IPS-20b (cell line): ENCODE results near the gene NPAS3.

Experiments
- H3K27ac ChIP-seq: one replicate; pipeline ENCODE4 v1.5.1; 2013; ENCODE audit warnings: low read length
- H3K27me3 ChIP-seq: 2 replicates; pipeline ENCODE4 v1.6.1; 2013; ENCODE audit warnings: mild to moderate bottlenecking, low read length, inconsistent platforms; ENCODE audit not compliant: insufficient read depth
- H3K36me3 ChIP-seq: 2 replicates; pipeline ENCODE4 v1.6.1; 2013; ENCODE audit warnings: low read depth, mild to moderate bottlenecking, inconsistent platforms, low read length, moderate library complexity; ENCODE audit not compliant: insufficient read depth
- H3K4me1 ChIP-seq: 2 replicates; pipeline ENCODE4 v1.6.1; 2013; ENCODE audit warnings: mild to moderate bottlenecking, control low read depth, inconsistent platforms, low read length, moderate library complexity; ENCODE audit not compliant: insufficient read depth
- H3K4me3 ChIP-seq: 2 replicates; pipeline ENCODE4 v1.5.1; 2013; ENCODE audit warnings: mild to moderate bottlenecking, low read length, inconsistent platforms
- H3K9ac ChIP-seq: 2 replicates; pipeline ENCODE4 v1.6.1; 2013; ENCODE audit warnings: low read depth, mild to moderate bottlenecking, inconsistent platforms, low read length, moderate library complexity
- H3K9me3 ChIP-seq: 2 replicates; pipeline ENCODE4 v1.6.1; 2013; ENCODE audit warnings: mild to moderate bottlenecking, low read depth, low read length, inconsistent platforms; ENCODE audit not compliant: insufficient read depth

NPAS3 gene

DNA sequence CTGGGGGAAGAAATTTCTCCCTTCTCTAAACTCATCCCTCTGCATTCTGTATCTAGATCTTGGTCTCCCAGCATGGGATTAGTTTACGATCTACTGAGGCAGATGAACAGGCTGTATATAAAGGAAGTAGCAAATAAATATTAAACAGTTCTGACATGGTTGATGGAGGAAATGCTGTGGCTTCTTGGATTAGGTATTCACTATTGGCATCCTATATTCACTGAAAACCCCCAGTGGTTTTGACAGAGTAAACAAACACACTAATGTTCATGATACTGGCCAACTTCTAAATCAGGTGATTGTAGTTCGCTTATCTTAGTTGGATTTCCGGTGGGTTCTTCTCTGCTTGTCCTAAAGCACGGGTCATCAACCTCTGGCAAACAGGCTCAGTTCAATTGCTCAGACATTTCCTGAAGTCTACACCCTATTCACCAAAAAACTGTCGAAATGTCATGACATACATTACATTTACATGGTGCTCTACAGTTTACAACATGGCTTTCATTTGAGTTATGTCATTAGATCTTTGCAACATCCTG, 578.3 kb downstream of the NPAS3 start:
- Histone ChIP-seq H3K9me3 (no peaks in the 10 kb centered on the region), H3K9ac (no peak overlapping the region), H3K4me1 (no peaks in the 10 kb centered on the region), H3K27ac (no peak overlapping the region), H3K27me3 (no peaks in the 10 kb centered on the region), H3K4me3 (no peak overlapping the region), H3K36me3 (no peaks in the 10 kb centered on the region)

DNA sequence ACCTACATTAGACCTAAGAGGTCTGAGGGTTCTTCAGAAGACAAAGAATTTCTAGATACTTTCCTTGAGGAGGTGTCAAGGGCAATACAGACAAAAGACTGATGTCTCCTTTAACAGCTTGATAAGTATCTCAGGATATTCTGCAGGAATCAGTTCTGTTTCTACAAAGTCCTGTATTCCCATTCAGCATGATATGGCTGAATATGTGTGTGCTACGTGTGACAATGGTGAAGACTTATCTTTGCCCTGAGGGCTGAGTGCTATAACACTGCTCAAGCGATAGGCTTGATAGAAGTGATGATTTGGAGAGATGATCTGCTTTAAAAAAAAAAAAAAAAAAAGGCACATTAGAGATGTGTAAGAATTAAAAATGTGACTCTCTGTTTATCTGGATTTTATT, 582.5 kb downstream of the NPAS3 start:
- Histone ChIP-seq H3K27me3 (no peaks in the 10 kb centered on the region), H3K4me1 (no peaks in the 10 kb centered on the region), H3K27ac (no peak overlapping the region), H3K9me3 (no peaks in the 10 kb centered on the region), H3K4me3 (no peak overlapping the region), H3K36me3 (no peaks in the 10 kb centered on the region), H3K9ac (no peak overlapping the region)

DNA sequence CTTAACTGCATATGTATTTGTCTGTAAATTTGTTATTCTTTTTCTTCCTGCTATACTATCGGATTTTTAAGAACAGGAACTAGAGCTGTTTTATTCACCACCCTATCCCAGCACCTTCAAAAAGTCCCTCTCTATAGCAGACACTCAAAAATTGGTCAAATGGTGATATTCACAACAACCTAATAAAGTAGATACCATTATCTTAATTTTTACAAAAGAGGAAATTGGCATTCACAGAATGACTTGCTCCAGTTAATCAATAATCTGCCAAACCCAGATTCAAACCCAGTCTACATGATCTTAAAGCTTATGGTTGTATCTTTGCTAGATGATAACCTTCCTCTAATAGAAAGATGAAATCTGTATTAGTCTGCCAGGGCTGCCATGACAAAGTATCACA, 585.6 kb downstream of the NPAS3 start:
- H3K9me3 ChIP-seq = no peaks in the 10 kb centered on the region
- no peak overlapping the region for H3K9ac ChIP-seq
- no peaks in the 10 kb centered on the region for H3K4me1 ChIP-seq
- H3K27me3 ChIP-seq = no peaks in the 10 kb centered on the region
- H3K36me3 ChIP-seq = no peaks in the 10 kb centered on the region
- H3K4me3 ChIP-seq = no peak overlapping the region
- no peak overlapping the region for H3K27ac ChIP-seq

DNA sequence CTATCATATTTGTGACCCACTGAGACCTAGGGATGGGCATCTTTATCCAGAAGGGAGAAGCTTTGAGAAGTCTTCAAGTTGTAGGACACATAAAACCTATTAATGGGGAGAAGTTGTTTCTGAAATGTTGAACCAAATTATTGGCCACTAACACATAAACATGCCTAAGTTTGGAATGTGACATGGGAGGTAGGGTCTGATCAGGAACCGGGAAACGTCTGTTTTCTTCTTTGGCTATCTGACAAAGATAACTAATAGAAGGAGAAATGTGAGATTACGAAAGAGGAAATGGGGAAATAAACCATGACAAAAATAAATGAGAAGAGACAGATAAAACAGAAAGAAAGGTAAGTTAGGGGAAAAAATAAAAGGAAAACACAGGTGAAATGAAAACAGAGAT, 586.9 kb downstream of the NPAS3 start:
- Histone ChIP-seq H3K27me3 (no peaks in the 10 kb centered on the region), H3K9me3 (no peaks in the 10 kb centered on the region), H3K36me3 (no peaks in the 10 kb centered on the region), H3K4me3 (no peak overlapping the region), H3K9ac (no peak overlapping the region), H3K27ac (no peak overlapping the region), H3K4me1 (no peaks in the 10 kb centered on the region)

DNA sequence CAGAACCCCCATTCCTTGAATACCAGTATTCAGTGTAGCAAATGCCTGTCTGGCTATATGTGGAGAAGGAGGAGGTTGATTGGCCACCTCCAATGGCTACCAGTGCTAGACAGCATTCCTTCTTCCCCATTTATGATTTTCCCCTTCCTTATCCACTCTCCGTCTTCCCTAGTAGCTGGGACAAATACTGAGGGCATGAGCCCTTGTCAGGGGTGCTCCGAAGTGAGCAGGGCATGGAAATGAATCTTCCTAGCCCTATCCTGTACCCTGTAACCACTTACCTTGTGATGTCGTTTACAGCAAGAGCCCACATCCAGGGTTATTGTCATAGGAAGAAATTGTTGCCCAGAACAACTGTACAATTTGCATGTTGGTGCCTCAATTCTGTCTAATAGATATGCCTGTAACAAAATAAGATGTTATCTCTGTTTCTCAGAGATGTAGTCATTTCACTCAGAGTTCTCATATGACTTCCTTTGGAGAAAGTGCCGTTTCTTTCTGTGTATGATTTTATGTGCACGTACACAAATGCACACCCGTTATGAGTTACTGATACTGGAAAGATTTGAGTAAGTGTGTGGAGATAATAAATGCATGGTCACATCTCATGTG, 588.5 kb downstream of the NPAS3 start:
- no peak overlapping the region for H3K4me3 ChIP-seq
- no peak overlapping the region for H3K27ac ChIP-seq
- no peaks in the 10 kb centered on the region for H3K27me3 ChIP-seq
- H3K4me1 ChIP-seq = no peaks in the 10 kb centered on the region
- H3K36me3 ChIP-seq = no peaks in the 10 kb centered on the region
- H3K9me3 ChIP-seq = no peaks in the 10 kb centered on the region
- no peak overlapping the region for H3K9ac ChIP-seq

DNA sequence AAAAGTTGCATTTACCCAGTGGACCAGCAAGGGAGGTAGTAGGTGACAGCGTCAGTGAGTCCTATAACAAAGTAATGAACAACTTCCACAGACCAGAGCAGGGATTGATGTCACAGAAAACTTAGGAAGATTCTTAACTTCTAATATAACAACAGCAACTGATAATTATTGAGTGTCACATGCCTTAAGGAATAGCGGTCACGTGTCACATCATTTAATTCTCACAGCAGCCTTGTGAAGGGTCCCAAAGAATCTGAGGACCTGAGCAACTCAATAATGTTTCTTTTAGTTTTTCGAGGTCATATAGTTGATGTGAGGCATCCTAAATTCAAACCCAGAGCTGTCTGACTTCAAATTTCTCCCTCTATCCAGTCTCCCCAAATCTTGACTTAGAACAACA, 590.0 kb downstream of the NPAS3 start:
- Histone ChIP-seq H3K9ac (no peak overlapping the region), H3K4me3 (no peak overlapping the region), H3K27me3 (no peaks in the 10 kb centered on the region), H3K36me3 (no peaks in the 10 kb centered on the region), H3K4me1 (peaks cover 2% of the 10 kb centered on the region; the same call in 1 of the 2 replicates), H3K27ac (no peak overlapping the region), H3K9me3 (no peaks in the 10 kb centered on the region)

DNA sequence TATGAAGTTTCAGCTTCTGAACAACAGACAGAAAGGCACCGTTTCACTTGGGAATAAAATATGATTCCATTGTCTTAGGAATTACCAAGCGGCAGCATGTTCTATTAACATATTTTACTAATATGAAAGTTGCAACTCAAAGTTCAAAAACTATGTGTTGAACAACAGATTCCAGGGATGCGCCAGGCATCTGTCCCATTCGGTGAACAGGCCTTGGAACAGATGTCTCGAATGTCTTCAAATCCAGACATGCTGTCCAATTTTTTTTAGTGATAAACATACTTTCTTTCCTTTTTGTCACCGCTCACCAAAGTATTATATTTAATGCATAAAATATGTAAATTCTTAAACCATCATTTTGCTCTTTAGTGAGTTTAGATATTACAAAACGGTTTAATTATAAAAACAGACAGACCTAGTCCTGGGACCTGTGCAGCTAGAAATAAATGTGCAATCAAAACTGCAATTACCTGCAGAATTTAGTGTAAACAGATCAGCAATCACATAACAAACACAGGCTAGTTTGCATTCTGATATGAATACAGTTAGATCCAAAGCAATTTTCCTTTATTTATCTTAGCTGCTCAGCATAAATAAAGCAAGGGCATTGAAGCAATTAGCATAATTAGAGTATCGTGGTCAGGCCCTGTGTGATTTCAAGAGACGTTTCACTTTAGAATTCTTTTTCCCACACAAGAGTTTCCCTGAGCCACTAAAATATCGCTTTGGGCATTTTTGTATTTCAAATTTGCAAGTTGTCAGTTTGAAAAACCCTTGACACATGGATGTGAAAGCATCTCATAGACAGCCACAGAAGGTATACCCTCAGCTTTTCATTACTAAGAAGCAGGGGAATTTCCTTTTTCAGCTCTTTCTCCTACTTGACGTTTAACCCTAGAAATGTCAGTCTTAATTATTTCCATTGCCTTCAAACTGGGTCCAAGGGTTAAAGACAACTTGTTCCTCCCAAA, 591.4 kb downstream of the NPAS3 start:
- Histone ChIP-seq H3K4me1 (peaks cover 2% of the 10 kb centered on the region; the same call in 1 of the 2 replicates), H3K9me3 (no peaks in the 10 kb centered on the region), H3K9ac (no peak overlapping the region), H3K27ac (no peak overlapping the region), H3K27me3 (no peaks in the 10 kb centered on the region), H3K36me3 (no peaks in the 10 kb centered on the region), H3K4me3 (no peak overlapping the region)

DNA sequence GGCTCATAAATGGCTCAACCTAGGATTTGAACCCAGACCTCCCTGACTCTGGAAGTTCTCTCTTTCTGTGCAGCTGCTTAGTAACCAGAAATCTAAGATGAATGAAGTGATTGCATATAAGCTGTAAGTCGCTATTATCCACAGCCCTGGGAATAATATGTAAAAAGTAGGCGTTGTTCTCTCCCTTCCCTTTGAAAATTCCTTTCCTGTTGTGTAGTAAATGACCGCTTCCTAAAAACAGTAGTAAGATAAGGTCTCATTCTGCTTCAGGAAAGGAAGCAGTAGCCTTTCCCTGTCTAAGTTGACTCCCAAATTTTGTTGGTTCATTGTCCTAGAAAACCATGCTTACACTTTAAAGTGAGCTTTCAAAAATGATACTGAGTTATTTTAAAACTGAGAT, 593.9 kb downstream of the NPAS3 start:
- no peak overlapping the region for H3K27ac ChIP-seq
- no peaks in the 10 kb centered on the region for H3K9me3 ChIP-seq

DNA sequence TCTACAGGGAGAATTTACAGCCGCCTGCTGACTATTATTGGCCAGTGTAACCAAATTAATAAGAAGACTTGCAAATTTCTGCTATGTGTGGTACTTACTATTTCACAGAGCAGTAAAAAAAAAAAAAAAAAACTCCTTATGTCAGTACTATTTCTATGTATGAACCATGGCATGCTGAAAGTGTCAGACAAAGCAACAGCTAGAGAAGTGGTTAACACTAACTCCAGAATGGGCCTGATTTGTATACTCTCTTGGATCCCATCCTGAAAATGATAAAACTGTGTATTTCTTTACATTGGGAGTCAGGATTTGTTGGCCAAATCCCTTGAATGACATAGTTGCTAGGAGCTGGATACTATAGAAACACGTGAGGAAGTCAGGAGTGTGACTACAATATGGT, 595.4 kb downstream of the NPAS3 start:
- H3K36me3 ChIP-seq = no peaks in the 10 kb centered on the region
- no peaks in the 10 kb centered on the region for H3K9me3 ChIP-seq
- no peak overlapping the region for H3K4me3 ChIP-seq
- no peak overlapping the region for H3K9ac ChIP-seq
- no peak overlapping the region for H3K27ac ChIP-seq
- H3K4me1 ChIP-seq = peaks cover 2% of the 10 kb centered on the region; the same call in 1 of the 2 replicates
- no peaks in the 10 kb centered on the region for H3K27me3 ChIP-seq

More for the DNA sequence above, 593.9 kb downstream of the NPAS3 start:
- H3K4me3 ChIP-seq = no peak overlapping the region
- H3K9ac ChIP-seq = no peak overlapping the region
- H3K36me3 ChIP-seq = no peaks in the 10 kb centered on the region
- H3K4me1 ChIP-seq = peaks cover 2% of the 10 kb centered on the region; the same call in 1 of the 2 replicates
- no peaks in the 10 kb centered on the region for H3K27me3 ChIP-seq

DNA sequence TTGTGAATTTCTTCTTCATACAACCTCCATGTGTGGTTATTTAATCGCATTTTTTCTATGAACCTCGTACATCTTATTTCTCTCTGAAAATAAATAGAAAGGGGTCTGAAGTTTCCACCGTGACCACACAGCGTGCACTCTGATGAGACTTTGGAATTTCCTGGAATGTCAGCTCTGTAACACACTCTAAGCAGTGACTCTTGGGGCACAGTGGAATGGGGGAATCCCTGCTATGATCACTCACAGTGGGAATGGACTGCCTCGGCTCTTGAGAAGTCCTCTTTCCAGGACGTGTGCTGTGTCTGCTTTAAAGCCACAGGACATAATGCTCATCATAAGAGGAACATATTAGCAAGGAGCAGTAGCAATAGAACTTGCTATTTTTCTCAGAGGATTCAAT, 596.0 kb downstream of the NPAS3 start:
- H3K9ac ChIP-seq = no peak overlapping the region
- H3K4me1 ChIP-seq = peaks cover 2% of the 10 kb centered on the region; the same call in 1 of the 2 replicates
- H3K4me3 ChIP-seq = no peak overlapping the region
- H3K9me3 ChIP-seq = no peaks in the 10 kb centered on the region
- H3K36me3 ChIP-seq = no peaks in the 10 kb centered on the region
- H3K27ac ChIP-seq = no peak overlapping the region
- no peaks in the 10 kb centered on the region for H3K27me3 ChIP-seq

DNA sequence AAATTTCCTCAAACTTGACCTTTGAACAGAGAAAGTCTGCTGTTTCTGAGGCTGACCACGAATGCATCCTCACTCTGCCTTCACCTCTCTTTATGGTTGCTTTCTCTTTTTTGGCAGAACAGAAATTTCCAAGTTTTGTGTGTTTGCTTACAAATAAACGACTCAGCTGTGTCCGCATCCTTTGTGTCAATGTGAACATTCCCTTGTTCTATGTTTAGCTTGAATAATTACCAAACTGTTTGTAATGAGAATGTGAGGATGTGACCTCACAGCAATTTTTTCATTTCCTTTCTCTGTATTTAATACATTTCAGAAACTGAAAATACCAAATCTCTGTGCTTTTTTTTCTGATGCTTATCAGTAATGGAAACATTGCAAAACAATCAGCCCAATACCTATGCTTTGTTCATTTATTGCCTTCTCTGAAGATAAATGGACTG, 601.3 kb downstream of the NPAS3 start:
- Histone ChIP-seq H3K9ac (no peak overlapping the region), H3K4me1 (no peaks in the 10 kb centered on the region), H3K27me3 (no peaks in the 10 kb centered on the region)

DNA sequence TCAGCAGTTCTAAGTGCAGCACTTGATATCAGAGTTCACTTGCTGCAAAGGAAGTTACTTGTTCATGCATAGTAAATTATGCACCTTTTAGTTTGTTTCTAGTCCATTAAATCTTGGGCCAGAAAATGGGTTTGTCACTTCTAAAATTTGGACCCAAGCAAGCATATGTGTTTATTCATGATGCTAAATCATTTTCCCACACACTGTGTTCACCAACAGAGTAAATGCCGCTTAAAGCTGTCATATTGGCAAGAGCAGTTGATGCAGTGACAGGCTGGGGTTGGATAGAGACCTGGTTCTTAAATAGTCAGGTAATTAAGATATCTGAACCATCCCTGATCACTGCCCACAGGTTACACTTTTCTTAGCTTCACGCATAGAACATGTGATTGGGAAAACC, 602.5 kb downstream of the NPAS3 start:
- H3K36me3 ChIP-seq = no peaks in the 10 kb centered on the region
- H3K4me1 ChIP-seq = no peaks in the 10 kb centered on the region
- H3K4me3 ChIP-seq = no peak overlapping the region
- H3K9me3 ChIP-seq = no peaks in the 10 kb centered on the region
- no peak overlapping the region for H3K9ac ChIP-seq
- H3K27me3 ChIP-seq = no peaks in the 10 kb centered on the region
- no peak overlapping the region for H3K27ac ChIP-seq

More for the DNA sequence above, 601.3 kb downstream of the NPAS3 start:
- Histone ChIP-seq H3K27ac (no peak overlapping the region), H3K4me3 (no peak overlapping the region), H3K36me3 (no peaks in the 10 kb centered on the region), H3K9me3 (no peaks in the 10 kb centered on the region)
